PC-3 (cell line): ENCODE data around the gene FGD5. TPM values are rescaled to one million over a fixed set of nuclear protein-coding genes. Genes with fewer than 3 reads are reported as not detected.

Experiments
- ATAC-seq: fragments of 200-7000 bp; cut with Tn5 transposase; 2 replicates; pipeline ENCODE4 v1.9.1; 2020; ENCODE audit warnings: mild to moderate bottlenecking, moderate library complexity
- BruUV-seq: library from RNA; stranded (reverse); fragments of 400-500 nt; replicated peaks from 2 replicates; lab custom pipeline; 2021; lab: Mats Ljungman, UMichigan
- CTCF ChIA-PET: fragments of 300-600 bp; sonication (Branson Sonifier 250); formaldehyde crosslinking; loops from one replicate; lab custom pipeline; 2022; ENCODE audit warnings: antibody characterized with exemption; lab: Charles Lee
- POLR2A ChIA-PET: fragments of 300-600 bp; sonication (Branson Sonifier 250); formaldehyde crosslinking; loops from one replicate; lab custom pipeline; 2022; ENCODE audit warnings: antibody characterized with exemption; ENCODE audit not compliant: unreplicated experiment; lab: Charles Lee
- DNase-seq: peaks from one replicate; pipeline ENCODE4 v3.0.0-alpha.2; 2015
- H2AFZ ChIP-seq: fragments of 300-600 bp; sonication (generic); 2 replicates; pipeline ENCODE4 v1.6.0; 2016; ENCODE audit warnings: antibody characterized with exemption, low read length
- H3F3A ChIP-seq: fragments of 300-600 bp; sonication (generic); one replicate; pipeline ENCODE4 v1.6.0; 2017; ENCODE audit warnings: antibody characterized with exemption, low read length, control low read depth, mild to moderate bottlenecking; ENCODE audit not compliant: unreplicated experiment
- H3K27ac ChIP-seq: fragments of 300-600 bp; sonication (generic); 2 replicates; pipeline ENCODE4 v1.5.1; 2016; ENCODE audit warnings: mild to moderate bottlenecking, low read length
- H3K27me3 ChIP-seq: fragments of 300-600 bp; sonication (generic); 2 replicates; pipeline ENCODE4 v1.6.1; 2016; ENCODE audit warnings: low read length, mixed read lengths
- H3K36me3 ChIP-seq: fragments of 300-600 bp; sonication (generic); 2 replicates; pipeline ENCODE4 v1.6.1; 2016; ENCODE audit warnings: low read depth, mixed run types, low read length, mixed read lengths
- H3K4me1 ChIP-seq: fragments of 300-600 bp; sonication (generic); 2 replicates; pipeline ENCODE4 v1.5.1; 2016; ENCODE audit warnings: low read length; ENCODE audit not compliant: insufficient read depth
- H3K4me2 ChIP-seq: fragments of 300-600 bp; sonication (generic); 2 replicates; pipeline ENCODE4 v1.6.0; 2016; ENCODE audit warnings: low read length
- H3K4me3 ChIP-seq: fragments of 300-600 bp; sonication (generic); 2 replicates; pipeline ENCODE4 v1.5.1; 2016; ENCODE audit warnings: mild to moderate bottlenecking, low read length, mixed read lengths
- H3K79me2 ChIP-seq: fragments of 300-600 bp; sonication (generic); 2 replicates; pipeline ENCODE4 v1.6.1; 2017; ENCODE audit warnings: low read length, mixed read lengths
- H3K9ac ChIP-seq: fragments of 300-600 bp; sonication (generic); 2 replicates; pipeline ENCODE4 v1.6.0; 2016; ENCODE audit warnings: mild to moderate bottlenecking, low read length
- H3K9me2 ChIP-seq: fragments of 300-600 bp; sonication (generic); replicated peaks from 2 replicates; pipeline ENCODE4 v1.6.1; 2016; ENCODE audit warnings: mixed run types, low read length, mixed read lengths
- H3K9me3 ChIP-seq: fragments of 300-600 bp; sonication (generic); 2 replicates; pipeline ENCODE4 v1.6.1; 2016; ENCODE audit warnings: low read length, mixed read lengths
- H4K20me1 ChIP-seq: fragments of 300-600 bp; sonication (generic); 2 replicates; pipeline ENCODE4 v1.6.1; 2016; ENCODE audit warnings: low read length, mixed read lengths
- CTCF ChIP-seq: fragments of 300-600 bp; sonication (generic); conservative IDR thresholded peaks from 2 replicates; pipeline ENCODE4 v1.5.1; 2017; ENCODE audit warnings: antibody characterized with exemption, low read depth, mild to moderate bottlenecking, low read length
- EZH2 ChIP-seq: fragments of 300-600 bp; sonication (generic); IDR thresholded peaks from one replicate; pipeline ENCODE4 v1.6.1; 2017; ENCODE audit warnings: antibody characterized with exemption, mild to moderate bottlenecking, low read length; ENCODE audit not compliant: unreplicated experiment
- EZH2phosphoT487 ChIP-seq: fragments of 300-600 bp; sonication (generic); IDR thresholded peaks from 2 replicates; pipeline ENCODE4 v1.6.1; 2018; ENCODE audit warnings: mild to moderate bottlenecking, antibody characterized with exemption, low read length, borderline replicate concordance
- intact Hi-C: fragments of 100-400 bp; cut with micrococcal nuclease; formaldehyde crosslinking; loops from 2 replicates; pipeline ENCODE4 v1.9.0; 2023
- total RNA-seq: library from RNA; depleted of rRNA; stranded (reverse); fragments of >200 nt; gene quantifications from 2 replicates; pipeline ENCODE4 v1.2.3, GENCODE V29; 2014

FGD5 gene
- total RNA-seq, 1 experiment from 2014 or later: not detected

DNA sequence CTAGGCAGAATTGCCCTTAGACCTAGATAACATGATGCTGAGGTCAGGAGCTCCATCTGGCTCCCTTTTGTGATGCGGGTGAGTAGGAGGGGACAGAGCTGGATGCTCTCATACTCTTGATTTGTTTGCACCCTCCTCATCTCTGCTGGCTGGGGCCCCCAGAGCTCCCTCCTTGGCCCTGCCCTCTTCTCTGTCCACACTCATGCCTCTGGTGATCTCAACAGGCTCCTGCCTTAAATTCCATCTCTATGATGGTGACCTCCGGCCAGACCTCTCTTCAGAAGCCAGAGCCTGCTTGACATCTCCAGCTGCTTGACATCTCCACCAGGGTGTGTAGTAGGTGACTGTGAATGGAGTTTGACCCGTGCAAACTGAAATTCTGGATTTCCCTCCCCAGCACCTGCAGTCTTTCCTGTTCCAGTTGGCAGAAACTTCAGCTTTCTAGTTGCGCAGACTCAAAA, 4.3 kb upstream of the FGD5 start:
- Histone ChIP-seq H3K4me2 (no peak overlapping the region), H3K27ac (no peak overlapping the region), H2AFZ (no peak overlapping the region), H3K27me3 (peaks cover 73% of the 10 kb centered on the region), H3K36me3 (no peaks in the 10 kb centered on the region), H3K9me3 (no peaks in the 10 kb centered on the region), H3K79me2 (no peaks in the 10 kb centered on the region), H3K9ac (no peak overlapping the region), H3K9me2 (no peaks in the 10 kb centered on the region), H3K4me3 (no peak overlapping the region), H4K20me1 (no peaks in the 10 kb centered on the region), H3K4me1 (no peaks in the 10 kb centered on the region), H3F3A (no peaks in the 10 kb centered on the region)
- DNase-seq: no peak
- no peak for ATAC-seq
- CTCF ChIA-PET: no interaction called here
- intact Hi-C loops: no loop called here
- TF ChIP-seq EZH2 (no peak), EZH2phosphoT487 (no peak), CTCF (no peak)
- POLR2A ChIA-PET: no interaction called here
- no TSS peak for BruUV-seq

DNA sequence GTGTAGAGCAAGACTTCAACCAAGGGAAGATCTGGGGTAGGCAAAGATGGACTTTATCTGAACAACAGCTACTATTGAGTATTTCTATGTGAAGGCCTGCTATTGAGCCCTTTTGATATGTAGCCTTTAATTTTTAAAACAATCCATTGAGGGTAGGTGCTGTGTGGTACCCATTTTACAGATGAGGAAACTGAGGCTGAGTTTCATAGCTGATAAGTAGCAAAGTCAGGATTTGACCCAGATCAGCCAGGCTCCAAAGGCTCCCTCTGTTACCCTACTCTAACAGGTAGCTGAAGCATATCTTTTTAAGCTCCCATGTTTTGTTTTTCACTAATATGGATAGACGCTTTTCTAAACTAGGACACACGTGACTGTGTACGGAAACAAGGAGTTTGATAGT, 2.4 kb upstream of the FGD5 start:
- ChIA-PET CTCF (no interaction called here), POLR2A (no interaction called here)
- Histone ChIP-seq H3K4me2 (no peak overlapping the region), H3K27me3 (peaks cover 77% of the 10 kb centered on the region), H3K27ac (no peak overlapping the region), H2AFZ (no peak overlapping the region), H3K36me3 (no peaks in the 10 kb centered on the region), H3K9me3 (no peaks in the 10 kb centered on the region), H3F3A (no peaks in the 10 kb centered on the region), H3K9me2 (no peaks in the 10 kb centered on the region), H4K20me1 (no peaks in the 10 kb centered on the region), H3K9ac (no peak overlapping the region), H3K79me2 (no peaks in the 10 kb centered on the region), H3K4me3 (no peak overlapping the region), H3K4me1 (no peaks in the 10 kb centered on the region)
- BruUV-seq: no TSS peak
- no peak for TF ChIP-seq EZH2
- DNase-seq: no peak
- intact Hi-C loops: no loop called here
- ATAC-seq: no peak

DNA sequence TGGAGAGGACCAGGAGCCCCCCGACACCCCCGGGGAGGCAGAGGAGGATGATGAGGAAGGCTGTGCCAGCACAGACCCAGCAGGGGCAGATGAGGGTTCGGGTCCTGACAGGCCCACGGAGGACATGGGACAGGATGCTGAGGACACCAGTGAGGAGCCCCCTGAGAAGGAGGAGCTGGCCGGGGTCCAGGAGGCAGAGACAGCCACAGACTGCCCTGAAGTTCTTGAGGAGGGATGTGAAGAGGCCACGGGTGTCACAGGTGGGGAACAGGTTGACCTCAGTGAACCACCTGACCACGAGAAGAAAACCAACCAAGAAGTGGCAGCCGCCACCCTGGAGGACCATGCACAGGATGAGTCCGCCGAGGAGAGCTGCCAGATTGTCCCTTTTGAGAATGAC, 909 bp downstream of the FGD5 start:
- no peak overlapping the region for H3K4me3 ChIP-seq
- TF ChIP-seq EZH2phosphoT487: no peak
- no peak for TF ChIP-seq CTCF
- no peak for TF ChIP-seq EZH2
- intact Hi-C loops: no loop called here
- ATAC-seq: no peak
- ChIA-PET CTCF (no interaction called here), POLR2A (no interaction called here)
- BruUV-seq: no TSS peak
- peaks cover 77% of the 10 kb centered on the region for H3K27me3 ChIP-seq
- no peaks in the 10 kb centered on the region for H3K9me3 ChIP-seq
- no peak overlapping the region for H2AFZ ChIP-seq
- H3K27ac ChIP-seq: no peak overlapping the region
- DNase-seq: no peak
- no peaks in the 10 kb centered on the region for H3F3A ChIP-seq
- H3K36me3 ChIP-seq: no peaks in the 10 kb centered on the region
- H3K4me2 ChIP-seq: no peak overlapping the region
- no peaks in the 10 kb centered on the region for H4K20me1 ChIP-seq
- H3K9me2 ChIP-seq: no peaks in the 10 kb centered on the region
- no peak overlapping the region for H3K9ac ChIP-seq
- no peaks in the 10 kb centered on the region for H3K79me2 ChIP-seq
- no peaks in the 10 kb centered on the region for H3K4me1 ChIP-seq
